ENCODE data around the gene MAIP1. TPM values are rescaled to one million over a fixed set of nuclear protein-coding genes. Genes with fewer than 3 reads are reported as not detected.

MAIP1 gene
- total RNA-seq, 1 experiment from 2014 or later: 27.9 TPM

GRCh38 chr2:199985625-199986207 is 30.3 kb downstream of the MAIP1 start:
- TF ChIP-seq CTCF (IDR thresholded peaks at IDR 0.05; ENCODE audit: unreplicated experiment): peak; percentile 72
- Mint-ChIP-seq H3K9me3 (ENCODE audit: low read depth, unreplicated experiment) (no peaks in the 10 kb centered on the region), H3K4me3 (ENCODE audit: low read depth, unreplicated experiment) (no peak overlapping the region), H3K4me1 (ENCODE audit: low read depth, unreplicated experiment) (peaks cover 18% of the 10 kb centered on the region), H3K27me3 (ENCODE audit: unreplicated experiment) (no peaks in the 10 kb centered on the region), H3K36me3 (ENCODE audit: insufficient read depth, unreplicated experiment) (no peaks in the 10 kb centered on the region), H3K27ac (ENCODE audit: unreplicated experiment) (no peak overlapping the region)
- BruUV-seq (replicated peaks): no TSS peak
- CTCF ChIA-PET: interaction anchor here (0.7 to 2.0 kb wide), 3 partner anchors 145 to 323 kb away, joined by 3 to 8 read pairs (median 4); no protein-coding TSS in a partner anchor
- intact Hi-C loops (cut with micrococcal nuclease; ENCODE audit: unreplicated experiment): loop anchor here (5.0 to 10.0 kb wide), 3 partner anchors 67 to 169 kb away; no protein-coding TSS in a partner anchor
- peak; percentile 81 for DNase-seq

DNA sequence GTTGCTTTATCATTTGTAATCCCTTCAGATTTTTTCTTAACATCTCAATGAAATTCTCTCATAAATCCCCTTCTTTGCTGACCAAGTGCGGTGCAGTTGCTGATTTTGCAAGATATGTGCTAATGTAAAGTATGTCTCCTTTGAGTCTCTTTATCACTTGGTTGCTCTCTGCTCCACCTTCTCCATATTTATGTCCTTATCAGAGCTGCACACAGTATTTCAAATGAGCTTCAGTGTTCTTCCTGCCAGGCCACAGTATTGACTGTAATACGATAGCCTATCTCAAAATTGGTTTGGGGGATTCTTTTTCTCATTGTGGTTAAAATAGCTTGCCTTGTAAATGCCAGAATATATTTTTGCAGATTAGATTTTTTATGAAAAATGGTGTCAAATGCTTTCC is 32.2 kb downstream of the MAIP1 start:
- H3K4me3 Mint-ChIP-seq (ENCODE audit: low read depth, unreplicated experiment): no peak overlapping the region
- no peak for TF ChIP-seq CTCF (IDR thresholded peaks at IDR 0.05; ENCODE audit: unreplicated experiment)
- CTCF ChIA-PET: interaction anchor here (1.0 kb wide), 1 partner anchor 10 kb away, joined by 3 read pairs; no protein-coding TSS in a partner anchor
- BruUV-seq (replicated peaks): no TSS peak
- peaks cover 14% of the 10 kb centered on the region for H3K4me1 Mint-ChIP-seq (ENCODE audit: low read depth, unreplicated experiment)
- H3K36me3 Mint-ChIP-seq (ENCODE audit: insufficient read depth, unreplicated experiment): no peaks in the 10 kb centered on the region
- no peak overlapping the region for H3K27ac Mint-ChIP-seq (ENCODE audit: unreplicated experiment)
- DNase-seq: no peak
- no peaks in the 10 kb centered on the region for H3K9me3 Mint-ChIP-seq (ENCODE audit: low read depth, unreplicated experiment)
- no peaks in the 10 kb centered on the region for H3K27me3 Mint-ChIP-seq (ENCODE audit: unreplicated experiment)
- intact Hi-C loops (cut with micrococcal nuclease; ENCODE audit: unreplicated experiment): loop anchor here (5.0 to 10.0 kb wide), 3 partner anchors 65 to 167 kb away; no protein-coding TSS in a partner anchor

- Mint-ChIP-seq H3K4me3 (ENCODE audit: low read depth, unreplicated experiment) (no peak overlapping the region), H3K36me3 (ENCODE audit: insufficient read depth, unreplicated experiment) (no peaks in the 10 kb centered on the region), H3K4me1 (ENCODE audit: low read depth, unreplicated experiment) (peaks cover 10% of the 10 kb centered on the region), H3K9me3 (ENCODE audit: low read depth, unreplicated experiment) (no peaks in the 10 kb centered on the region), H3K27me3 (ENCODE audit: unreplicated experiment) (no peaks in the 10 kb centered on the region), H3K27ac (ENCODE audit: unreplicated experiment) (no peak overlapping the region)
- no peak for DNase-seq
- CTCF ChIA-PET: interaction anchor here (1.0 kb wide), 1 partner anchor 10 kb away, joined by 3 read pairs; no protein-coding TSS in a partner anchor
- no peak for TF ChIP-seq CTCF (IDR thresholded peaks at IDR 0.05; ENCODE audit: unreplicated experiment)
- no TSS peak for BruUV-seq (replicated peaks)
- intact Hi-C loops (cut with micrococcal nuclease; ENCODE audit: unreplicated experiment): loop anchor here (5.0 to 10.0 kb wide), 3 partner anchors 64 to 167 kb away; no protein-coding TSS in a partner anchor
Measured at GRCh38 chr2:199988151-199988550, 32.8 kb downstream of the MAIP1 start.

GRCh38 chr2:199989822-199990221 is 34.4 kb downstream of the MAIP1 start:
- no peaks in the 10 kb centered on the region for H3K36me3 Mint-ChIP-seq (ENCODE audit: insufficient read depth, unreplicated experiment)
- no peaks in the 10 kb centered on the region for H3K27me3 Mint-ChIP-seq (ENCODE audit: unreplicated experiment)
- DNase-seq: no peak
- CTCF ChIA-PET: interaction anchor here (0.8 kb wide), 1 partner anchor 16 kb away, joined by 3 read pairs; no protein-coding TSS in a partner anchor
- no peak overlapping the region for H3K27ac Mint-ChIP-seq (ENCODE audit: unreplicated experiment)
- no peak for TF ChIP-seq CTCF (IDR thresholded peaks at IDR 0.05; ENCODE audit: unreplicated experiment)
- H3K4me3 Mint-ChIP-seq (ENCODE audit: low read depth, unreplicated experiment): no peak overlapping the region
- H3K4me1 Mint-ChIP-seq (ENCODE audit: low read depth, unreplicated experiment): peaks cover 10% of the 10 kb centered on the region
- BruUV-seq (replicated peaks): no TSS peak
- intact Hi-C loops (cut with micrococcal nuclease; ENCODE audit: unreplicated experiment): loop anchor here (5.0 to 10.0 kb wide), 3 partner anchors 62 to 165 kb away; no protein-coding TSS in a partner anchor
- no peaks in the 10 kb centered on the region for H3K9me3 Mint-ChIP-seq (ENCODE audit: low read depth, unreplicated experiment)

All from Calu3 (cell line).